Activated T-cell treated with anti-CD3 and anti-CD28 coated beads, Interleukin-2, amount 50 U/mL, for 72 hours (primary cell): ENCODE data around the gene BHLHE41. TPM values are rescaled to one million over a fixed set of nuclear protein-coding genes. Genes with fewer than 3 reads are reported as not detected.

Experiments
- ATAC-seq, 2 donors: fragments of 150-1000 bp; cut with Tn5 transposase; replicated peaks in 1 of 2; 2 replicates each; pipeline ENCODE4 v1.10.0; 2021; ENCODE audit warnings: moderate library complexity in 2 of 2, mild to moderate bottlenecking in 1 of 2
- DNase-seq, 2 donors: peaks; one replicate each; pipeline ENCODE4 v3.0.0; 2021 to 2022; ENCODE audit warnings: mixed read lengths in 1 of 2
- H3K27ac Mint-ChIP-seq: one replicate; pipeline ENCODE4 v1.8.0; 2022; ENCODE audit warnings: mild to moderate bottlenecking, moderate library complexity, mixed read lengths
- H3K27me3 Mint-ChIP-seq: one replicate; pipeline ENCODE4 v1.8.0; 2022; ENCODE audit warnings: low read depth, mixed read lengths
- H3K36me3 Mint-ChIP-seq, 2 donors: one replicate each; pipeline ENCODE4 v1.8.0; 2022; ENCODE audit warnings: mixed read lengths in 2 of 2, mild to moderate bottlenecking in 1 of 2; ENCODE audit not compliant: insufficient read depth in 2 of 2
- H3K4me1 Mint-ChIP-seq: one replicate; pipeline ENCODE4 v1.8.0; 2022; ENCODE audit warnings: low read depth, mixed read lengths
- H3K4me3 Mint-ChIP-seq, 2 donors: one replicate each; pipeline ENCODE4 v1.8.0; 2022; ENCODE audit warnings: mild to moderate bottlenecking in 2 of 2, mixed read lengths in 2 of 2, moderate library complexity in 2 of 2
- H3K9me3 Mint-ChIP-seq, 2 donors: one replicate each; pipeline ENCODE4 v1.8.0; 2022; ENCODE audit warnings: mixed read lengths in 2 of 2
- total RNA-seq, 2 donors: library from RNA; stranded (reverse); gene quantifications; one replicate each; pipeline ENCODE4 v1.2.3, GENCODE V29; 2022

BHLHE41 gene
- not detected for total RNA-seq

- peaks cover 84% of the 10 kb centered on the region for H3K27me3 Mint-ChIP-seq
- H3K36me3 Mint-ChIP-seq: no peaks in the 10 kb centered on the region
- H3K4me1 Mint-ChIP-seq: peaks cover 43% of the 10 kb centered on the region
- no peaks in the 10 kb centered on the region for H3K9me3 Mint-ChIP-seq
- no peak within 1 kb of the TSS for H3K27ac Mint-ChIP-seq
- DNase-seq (peak; percentile 11 to 19), ATAC-seq (peak; percentile 12 to 16)
- peak within 1 kb of the TSS; percentile 83 to 93 for H3K4me3 Mint-ChIP-seq
These were observed at the start of gene BHLHE41 for GRCh38 chr12:26124446-26125399. TSS of gene BHLHE41 (minus strand) at chr12:26125037. CDS start at chr12:26124779, 258 bp downstream.

DNA sequence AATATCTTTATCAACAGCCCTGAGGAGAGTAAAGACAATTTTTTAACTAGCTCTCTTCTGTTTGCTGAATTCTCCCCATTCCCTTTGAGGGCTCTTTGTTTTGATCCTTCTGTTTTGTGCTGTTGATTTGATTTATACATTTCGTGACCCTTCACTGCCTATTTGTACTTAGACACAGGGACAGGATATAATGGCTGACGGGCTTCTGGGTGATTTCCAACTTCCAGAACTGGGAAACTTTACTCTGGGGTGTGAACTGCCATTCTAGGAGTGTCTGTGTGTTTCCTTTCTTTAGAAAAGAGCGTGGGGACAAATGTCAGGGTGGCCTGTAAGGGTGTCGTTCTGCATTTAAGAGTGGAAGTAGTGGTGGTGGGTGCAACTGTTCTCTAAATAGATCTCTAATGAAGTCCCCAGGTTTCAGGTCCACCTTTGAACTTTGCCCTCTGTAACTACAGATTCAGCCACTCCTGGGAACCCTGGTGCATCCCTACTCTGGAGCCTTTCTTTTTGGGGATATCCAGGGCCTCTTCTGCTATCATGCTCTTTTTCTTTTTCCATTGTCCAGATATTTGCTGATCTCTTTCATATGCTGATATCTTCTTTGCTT is 48.2 kb upstream of the BHLHE41 start:
- no peaks in the 10 kb centered on the region for H3K4me1 Mint-ChIP-seq
- no peak overlapping the region for H3K27ac Mint-ChIP-seq
- DNase-seq: no peak
- H3K27me3 Mint-ChIP-seq: peaks cover 10% of the 10 kb centered on the region
- H3K36me3 Mint-ChIP-seq: no peaks in the 10 kb centered on the region
- no peaks in the 10 kb centered on the region for H3K9me3 Mint-ChIP-seq
- H3K4me3 Mint-ChIP-seq: no peak overlapping the region
- no peak for ATAC-seq

DNA sequence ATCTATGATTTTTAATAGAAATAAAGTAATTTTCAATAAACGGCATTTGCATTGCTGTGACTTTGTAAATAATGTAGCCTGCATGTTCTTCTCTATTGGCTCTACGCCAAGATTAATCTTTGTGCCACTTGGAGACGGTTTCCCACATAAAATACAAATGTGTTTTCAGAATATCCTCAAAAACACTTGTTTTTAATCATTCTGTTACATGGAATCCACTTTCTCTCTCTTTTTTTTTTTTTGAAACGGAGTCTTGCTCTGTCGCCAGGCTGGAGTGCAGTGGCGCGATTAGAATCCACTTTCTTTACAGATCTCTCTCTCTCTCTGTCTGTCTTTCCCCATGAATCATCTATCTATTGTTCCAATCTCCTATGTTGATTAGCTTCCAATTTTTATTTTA is 47.7 kb upstream of the BHLHE41 start:
- DNase-seq (no peak), ATAC-seq (no peak)
- no peaks in the 10 kb centered on the region for H3K4me1 Mint-ChIP-seq
- no peaks in the 10 kb centered on the region for H3K36me3 Mint-ChIP-seq
- H3K27me3 Mint-ChIP-seq: peaks cover 8% of the 10 kb centered on the region
- H3K4me3 Mint-ChIP-seq: no peak overlapping the region
- H3K27ac Mint-ChIP-seq: no peak overlapping the region
- H3K9me3 Mint-ChIP-seq: no peaks in the 10 kb centered on the region

GRCh38 chr12:26172013-26172412 is 47.2 kb upstream of the BHLHE41 start:
- Mint-ChIP-seq H3K27ac (no peak overlapping the region), H3K36me3 (no peaks in the 10 kb centered on the region), H3K27me3 (peaks cover 8% of the 10 kb centered on the region), H3K4me1 (no peaks in the 10 kb centered on the region), H3K4me3 (no peak overlapping the region), H3K9me3 (no peaks in the 10 kb centered on the region)
- ATAC-seq: no peak
- DNase-seq: no peak

DNA sequence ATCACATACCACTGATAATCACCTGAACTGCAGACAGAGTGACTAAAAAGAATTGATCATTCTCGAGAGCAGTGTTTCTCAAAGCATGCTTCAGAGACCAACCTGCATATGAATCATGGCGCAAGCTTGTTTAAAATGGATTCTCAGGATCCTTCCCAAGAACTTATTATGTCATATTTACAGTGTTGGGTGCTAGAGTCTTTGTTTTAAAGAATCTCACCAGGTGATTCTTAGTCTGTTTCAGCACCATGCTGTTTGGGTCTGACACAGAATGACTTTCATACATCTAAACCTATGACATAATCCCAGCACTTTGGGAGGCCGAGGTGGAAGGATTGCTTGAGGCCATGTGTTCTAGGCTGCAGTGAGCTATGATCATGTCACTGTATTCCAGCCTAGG is 39.3 kb upstream of the BHLHE41 start:
- no peak overlapping the region for H3K27ac Mint-ChIP-seq
- no peak for DNase-seq
- H3K27me3 Mint-ChIP-seq: peaks cover 33% of the 10 kb centered on the region
- no peaks in the 10 kb centered on the region for H3K4me1 Mint-ChIP-seq
- no peaks in the 10 kb centered on the region for H3K36me3 Mint-ChIP-seq
- ATAC-seq: no peak
- no peak overlapping the region for H3K4me3 Mint-ChIP-seq
- no peaks in the 10 kb centered on the region for H3K9me3 Mint-ChIP-seq

DNA sequence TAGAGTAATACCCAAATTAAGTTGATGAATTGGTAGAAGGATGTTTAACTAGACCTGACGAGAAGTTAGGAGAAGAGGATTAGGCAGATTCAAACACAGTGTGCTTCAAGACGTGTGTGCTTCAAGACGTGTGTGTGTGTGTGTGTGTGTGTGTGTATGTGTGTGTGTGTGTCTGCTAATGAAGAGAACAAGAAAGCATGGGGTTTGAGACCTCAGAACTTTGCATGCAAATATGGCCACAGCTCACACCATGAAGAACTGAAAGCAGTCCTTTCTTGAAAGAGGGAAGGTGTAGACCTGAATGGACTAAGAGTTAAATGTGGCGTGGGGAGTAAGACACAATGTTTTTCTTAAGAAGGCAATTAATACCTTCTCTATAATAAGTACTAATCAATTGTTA is 38.1 kb upstream of the BHLHE41 start:
- Mint-ChIP-seq H3K27ac (no peak overlapping the region), H3K9me3 (no peaks in the 10 kb centered on the region), H3K36me3 (no peaks in the 10 kb centered on the region), H3K27me3 (peaks cover 30% of the 10 kb centered on the region), H3K4me3 (no peak overlapping the region), H3K4me1 (no peaks in the 10 kb centered on the region)
- DNase-seq: no peak
- ATAC-seq: no peak

GRCh38 chr12:26162174-26162573 is 37.3 kb upstream of the BHLHE41 start:
- Mint-ChIP-seq H3K27ac (no peak overlapping the region), H3K36me3 (no peaks in the 10 kb centered on the region), H3K4me3 (no peak overlapping the region), H3K4me1 (no peaks in the 10 kb centered on the region), H3K27me3 (peaks cover 30% of the 10 kb centered on the region), H3K9me3 (no peaks in the 10 kb centered on the region)
- ATAC-seq (no peak), DNase-seq (no peak)

DNA sequence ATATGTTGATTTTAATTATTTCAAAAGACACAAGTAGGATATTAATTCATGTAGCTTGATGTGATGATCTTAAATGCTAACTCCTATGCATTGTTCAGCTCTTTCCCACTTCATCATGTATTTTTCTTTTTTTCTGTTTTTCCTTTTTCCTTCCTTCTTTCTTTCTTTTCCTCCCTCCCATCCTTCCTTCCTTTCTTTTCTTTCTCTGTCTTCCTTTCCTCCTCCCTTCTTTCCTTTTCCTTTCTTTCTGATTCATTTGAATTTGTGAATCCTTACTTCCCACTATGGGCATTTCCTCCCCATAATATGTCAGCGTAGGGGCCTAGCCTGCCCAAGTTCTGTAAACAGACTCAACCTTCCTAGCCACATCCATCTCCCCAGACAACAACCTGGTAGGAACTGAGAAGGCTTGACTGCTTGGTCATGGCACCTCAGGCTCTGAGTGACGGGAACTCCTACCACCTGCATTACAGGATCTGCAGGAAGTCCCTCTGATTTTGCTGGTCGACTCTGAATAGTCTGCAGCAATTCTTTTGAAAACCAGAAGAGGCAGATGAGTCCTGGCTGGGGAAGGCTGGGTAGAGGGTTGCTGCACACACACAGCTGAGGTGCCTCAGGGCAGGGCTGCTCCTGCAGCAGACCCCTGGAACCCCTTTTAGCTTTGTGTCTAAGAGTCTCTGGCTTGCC is 33.4 kb upstream of the BHLHE41 start:
- Mint-ChIP-seq H3K9me3 (no peaks in the 10 kb centered on the region), H3K27me3 (peaks cover 28% of the 10 kb centered on the region), H3K4me1 (no peaks in the 10 kb centered on the region), H3K36me3 (no peaks in the 10 kb centered on the region), H3K4me3 (no peak overlapping the region), H3K27ac (no peak overlapping the region)
- no peak for DNase-seq
- no peak for ATAC-seq

DNA sequence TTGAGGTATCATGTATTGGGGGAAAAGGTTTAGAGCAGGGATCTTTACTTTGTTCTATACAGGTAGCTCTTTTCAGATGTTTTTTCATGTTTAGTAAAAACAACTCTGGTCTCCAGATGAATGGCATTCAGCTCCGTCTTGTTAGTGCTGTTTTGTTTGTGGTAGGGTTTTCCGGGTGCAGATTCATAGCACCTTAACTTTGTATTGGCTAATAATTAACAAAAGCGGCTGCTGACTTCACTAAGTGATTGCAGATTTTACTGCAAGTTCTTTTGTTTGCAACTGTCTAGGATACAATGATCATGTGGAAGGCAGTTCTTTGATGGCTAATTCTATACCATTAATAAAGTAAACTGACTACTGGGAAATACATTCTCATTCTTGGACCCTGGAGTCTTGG is 32.2 kb upstream of the BHLHE41 start:
- H3K36me3 Mint-ChIP-seq: no peaks in the 10 kb centered on the region
- no peak overlapping the region for H3K27ac Mint-ChIP-seq
- no peak for DNase-seq
- no peaks in the 10 kb centered on the region for H3K4me1 Mint-ChIP-seq
- no peak for ATAC-seq
- peaks cover 21% of the 10 kb centered on the region for H3K27me3 Mint-ChIP-seq
- H3K9me3 Mint-ChIP-seq: no peaks in the 10 kb centered on the region
- H3K4me3 Mint-ChIP-seq: no peak overlapping the region

GRCh38 chr12:26156201-26156871 is 31.5 kb upstream of the BHLHE41 start:
- no peak for DNase-seq
- H3K36me3 Mint-ChIP-seq: no peaks in the 10 kb centered on the region
- no peak overlapping the region for H3K4me3 Mint-ChIP-seq
- H3K27me3 Mint-ChIP-seq: peaks cover 21% of the 10 kb centered on the region
- no peaks in the 10 kb centered on the region for H3K9me3 Mint-ChIP-seq
- no peaks in the 10 kb centered on the region for H3K4me1 Mint-ChIP-seq
- H3K27ac Mint-ChIP-seq: no peak overlapping the region
- no peak for ATAC-seq

DNA sequence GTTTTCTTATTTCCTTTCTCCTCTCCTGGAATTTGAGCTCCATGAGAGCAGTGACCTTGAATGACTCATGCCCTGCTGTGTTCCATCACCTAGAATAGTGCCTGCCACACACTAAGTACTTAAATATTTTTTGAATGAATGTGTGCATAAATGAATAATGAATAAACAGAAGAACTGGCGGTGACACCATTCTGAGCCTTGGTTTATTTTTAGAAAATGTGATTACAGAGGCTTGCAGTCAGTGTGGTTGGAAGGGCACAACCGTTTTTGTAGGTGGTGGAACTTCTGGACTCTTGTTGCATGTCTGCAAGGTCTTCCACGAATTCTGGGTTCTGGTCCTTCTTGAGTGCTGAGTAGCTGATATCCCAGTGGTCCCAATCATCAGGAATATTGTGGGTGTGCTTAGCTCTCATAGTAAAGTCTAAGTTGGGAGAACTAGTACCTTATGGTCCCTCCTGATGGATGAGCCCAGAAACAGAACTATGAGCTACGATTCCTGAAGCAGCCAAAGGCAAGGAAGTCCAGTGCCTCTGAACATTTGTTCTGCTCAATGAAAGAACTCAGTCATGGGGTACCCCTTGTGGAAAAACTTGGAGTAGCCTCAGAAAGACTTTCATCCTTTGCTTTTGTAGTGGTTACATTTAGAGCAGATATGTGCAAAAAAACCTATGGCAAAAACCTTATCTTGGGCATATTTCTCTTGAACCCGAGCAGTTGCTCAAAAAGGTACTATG is 28.8 kb upstream of the BHLHE41 start:
- ATAC-seq (no peak), DNase-seq (no peak)
- peaks cover 6% of the 10 kb centered on the region for H3K27me3 Mint-ChIP-seq
- no peak overlapping the region for H3K27ac Mint-ChIP-seq
- H3K36me3 Mint-ChIP-seq: no peaks in the 10 kb centered on the region
- H3K4me1 Mint-ChIP-seq: no peaks in the 10 kb centered on the region
- no peak overlapping the region for H3K4me3 Mint-ChIP-seq
- no peaks in the 10 kb centered on the region for H3K9me3 Mint-ChIP-seq

GRCh38 chr12:26152507-26153102 is 27.8 kb upstream of the BHLHE41 start:
- no peak overlapping the region for H3K27ac Mint-ChIP-seq
- no peaks in the 10 kb centered on the region for H3K36me3 Mint-ChIP-seq
- DNase-seq: no peak
- no peak overlapping the region for H3K4me3 Mint-ChIP-seq
- peaks cover 6% of the 10 kb centered on the region for H3K27me3 Mint-ChIP-seq
- no peak for ATAC-seq
- H3K4me1 Mint-ChIP-seq: no peaks in the 10 kb centered on the region
- no peaks in the 10 kb centered on the region for H3K9me3 Mint-ChIP-seq
